Suprapubic skin (tissue), 4 donors: Measurements from ENCODE around the gene CFAP77. TPM values are rescaled to one million over a fixed set of nuclear protein-coding genes. Genes with fewer than 3 reads are reported as not detected.
A peak's percentile ranks its signal among the peaks of the same experiment; 100 is the strongest.

ENCODE experiments used
- DNase-seq, 2 donors: peaks; one replicate each; pipeline ENCODE4 v3.0.0-alpha.2; 2019; ENCODE audit warnings: low spot score in 2 of 2
- H3K27ac ChIP-seq: fragments of 200-600 bp; sonication (generic); one replicate; pipeline ENCODE4 v1.5.1; 2019
- H3K27me3 ChIP-seq: fragments of 200-600 bp; sonication (generic); one replicate; pipeline ENCODE4 v1.5.1; 2019
- H3K36me3 ChIP-seq: fragments of 200-600 bp; sonication (generic); one replicate; pipeline ENCODE4 v1.5.1; 2019
- H3K4me1 ChIP-seq: fragments of 200-600 bp; sonication (generic); one replicate; pipeline ENCODE4 v1.5.1; 2019
- H3K4me3 ChIP-seq: fragments of 200-600 bp; sonication (generic); one replicate; pipeline ENCODE4 v1.5.1; 2019; ENCODE audit warnings: mild to moderate bottlenecking
- H3K9me3 ChIP-seq: fragments of 200-600 bp; sonication (generic); one replicate; pipeline ENCODE4 v1.5.1; 2019
- CTCF ChIP-seq, 2 donors: fragments of 200-600 bp in 1 of 2; fragments of 450-650 bp in 1 of 2; sonication (generic) in 1 of 2; IDR thresholded peaks; one replicate each; pipeline ENCODE4 v1.5.1; 2016 to 2019; ENCODE audit warnings: antibody characterized with exemption in 2 of 2, mild to moderate bottlenecking in 1 of 2, moderate library complexity in 1 of 2
- EP300 ChIP-seq: sonication (generic); formaldehyde crosslinking; IDR thresholded peaks from one replicate; pipeline ENCODE4 v1.6.1; 2017; ENCODE audit warnings: antibody characterized with exemption
- POLR2A ChIP-seq, 2 donors: fragments of 450-650 bp; IDR thresholded peaks; one replicate each; pipeline ENCODE4 v1.6.1; 2017; ENCODE audit warnings: antibody characterized with exemption in 2 of 2, mild to moderate bottlenecking in 2 of 2, moderate library complexity in 2 of 2
- POLR2AphosphoS5 ChIP-seq, 3 donors: sonication (generic); formaldehyde crosslinking; IDR thresholded peaks; one replicate each; pipeline ENCODE4 v1.6.1; 2017; ENCODE audit warnings: antibody characterized with exemption in 3 of 3
- WGBS: methylation state at CpG from one replicate; pipeline ENCODE4 v1.1.5; 2018; 5-methylcytosine and 5-hydroxymethylcytosine counted together
- total RNA-seq, 4 donors: library from RNA; depleted of rRNA; stranded (reverse); fragments of >200 nt; gene quantifications; one replicate each; pipeline ENCODE4 v1.1.0, GENCODE V29; 2016

CFAP77 gene
- total RNA-seq, 4 donors from 2014 or later = 1.0 TPM; not detected in 3

- no peak overlapping the region for H3K27ac ChIP-seq
- TF ChIP-seq EP300 (no peak), CTCF (IDR thresholded peaks at IDR 0.05) (no peak), POLR2A (IDR thresholded peaks at IDR 0.05) (no peak), POLR2AphosphoS5 (IDR thresholded peaks at IDR 0.05) (no peak)
- H3K4me1 ChIP-seq = peaks cover 7% of the 10 kb centered on the region
- H3K9me3 ChIP-seq = no peaks in the 10 kb centered on the region
- 62% methylated on average over 21 of the region's 21 CpGs for WGBS
- H3K27me3 ChIP-seq = peaks cover 31% of the 10 kb centered on the region
- DNase-seq = no peak
- H3K36me3 ChIP-seq = no peaks in the 10 kb centered on the region
- no peak overlapping the region for H3K4me3 ChIP-seq
Observed at GRCh38 chr9:132543960-132544359, 133.9 kb downstream of the CFAP77 start.

- H3K4me1 ChIP-seq = peaks cover 7% of the 10 kb centered on the region
- H3K27ac ChIP-seq = no peak overlapping the region
- 70% methylated on average over 9 of the region's 9 CpGs for WGBS
Observed at GRCh38 chr9:132545578-132545977, 135.6 kb downstream of the CFAP77 start.

DNA sequence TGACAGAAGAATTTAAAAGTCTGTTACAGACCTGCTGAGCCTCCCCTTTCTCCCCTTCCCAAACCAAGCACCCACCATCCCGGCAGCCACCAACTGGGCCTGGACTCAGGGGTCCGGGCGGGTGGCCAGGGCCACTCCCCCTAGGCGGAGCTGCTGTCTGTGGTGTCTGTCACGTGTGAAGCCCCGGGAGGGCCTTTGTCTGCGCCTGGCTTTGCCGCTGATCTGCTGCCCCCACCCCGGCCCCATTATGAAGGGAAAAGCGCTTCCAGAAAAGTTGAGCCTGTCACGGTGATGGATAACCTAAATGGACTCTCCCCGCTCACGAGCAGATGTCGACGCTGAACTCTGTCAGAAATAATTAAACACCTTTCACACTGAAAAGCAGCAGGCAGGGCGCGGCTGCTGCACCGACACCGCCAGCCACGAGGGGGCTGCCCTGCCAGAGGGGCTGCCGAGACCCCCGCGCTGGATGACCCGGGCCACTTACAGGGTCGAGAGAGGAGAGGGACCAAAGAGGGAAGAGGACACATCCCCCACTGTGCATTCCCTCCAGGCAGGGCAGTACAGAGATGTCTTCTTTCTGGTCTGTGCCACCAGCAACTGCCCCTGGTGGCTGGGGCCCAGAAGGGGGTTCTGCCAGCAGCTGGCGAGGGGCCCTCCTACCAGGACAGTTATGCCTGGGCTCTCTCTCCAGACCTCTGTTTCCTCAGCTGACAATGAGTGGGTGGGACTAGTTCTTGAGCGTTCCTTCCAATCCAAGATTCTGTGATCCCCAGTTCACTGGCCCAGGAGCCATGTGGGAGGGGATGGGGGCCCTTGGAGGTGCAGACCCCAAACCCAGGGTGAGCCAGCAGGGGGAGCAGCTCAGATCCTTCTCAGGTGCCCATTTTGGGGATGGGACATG lies 136.4 kb downstream of the CFAP77 start:
- WGBS = 4% methylated on average over 18 of the region's 27 CpGs
- Histone ChIP-seq H3K9me3 (no peaks in the 10 kb centered on the region), H3K36me3 (no peaks in the 10 kb centered on the region), H3K4me1 (peaks cover 7% of the 10 kb centered on the region), H3K27me3 (peaks cover 31% of the 10 kb centered on the region), H3K4me3 (no peak overlapping the region), H3K27ac (no peak overlapping the region)
- DNase-seq = no peak
- TF ChIP-seq POLR2AphosphoS5 (IDR thresholded peaks at IDR 0.05) (no peak), POLR2A (IDR thresholded peaks at IDR 0.05) (no peak), CTCF (IDR thresholded peaks at IDR 0.05) (peak in 1 of 2 donors; percentile 9), EP300 (no peak)

More at GRCh38 chr9:132545578-132545977, 135.6 kb downstream of the CFAP77 start:
- TF ChIP-seq POLR2A (IDR thresholded peaks at IDR 0.05) (no peak), POLR2AphosphoS5 (IDR thresholded peaks at IDR 0.05) (no peak), EP300 (no peak), CTCF (IDR thresholded peaks at IDR 0.05) (no peak)
- DNase-seq = no peak
- Histone ChIP-seq H3K9me3 (no peaks in the 10 kb centered on the region), H3K36me3 (no peaks in the 10 kb centered on the region), H3K27me3 (peaks cover 31% of the 10 kb centered on the region), H3K4me3 (no peak overlapping the region)

DNA sequence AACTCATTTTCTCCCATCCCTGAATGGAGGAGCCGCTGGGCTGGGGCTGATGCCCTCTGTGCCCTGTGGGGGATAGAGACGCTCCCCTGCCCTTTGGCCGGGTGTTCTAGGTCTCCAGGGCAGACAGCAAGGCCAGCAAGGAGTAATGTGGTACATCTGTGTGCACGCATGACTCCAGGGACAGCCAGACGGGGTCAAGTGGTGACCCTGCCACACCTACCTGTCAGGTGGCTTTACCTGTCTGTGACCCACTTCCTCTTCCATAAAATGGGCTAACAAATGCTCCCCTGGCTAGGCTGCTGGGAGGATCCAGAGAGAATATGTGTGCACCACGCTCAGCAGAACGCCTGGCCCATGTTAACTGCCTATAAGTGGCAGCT lies 137.0 kb downstream of the CFAP77 start:
- Histone ChIP-seq H3K27ac (no peak overlapping the region), H3K27me3 (peaks cover 31% of the 10 kb centered on the region), H3K36me3 (no peaks in the 10 kb centered on the region), H3K9me3 (no peaks in the 10 kb centered on the region), H3K4me1 (peaks cover 7% of the 10 kb centered on the region), H3K4me3 (no peak overlapping the region)
- DNase-seq = no peak
- TF ChIP-seq CTCF (IDR thresholded peaks at IDR 0.05) (no peak), EP300 (no peak), POLR2A (IDR thresholded peaks at IDR 0.05) (no peak), POLR2AphosphoS5 (IDR thresholded peaks at IDR 0.05) (no peak)
- WGBS = 67% methylated on average over 4 of the region's 7 CpGs

- no peaks in the 10 kb centered on the region for H3K36me3 ChIP-seq
- H3K9me3 ChIP-seq = no peaks in the 10 kb centered on the region
- peaks cover 7% of the 10 kb centered on the region for H3K4me1 ChIP-seq
- 91% methylated on average over 13 of the region's 13 CpGs for WGBS
- no peak for TF ChIP-seq POLR2AphosphoS5 (IDR thresholded peaks at IDR 0.05)
- no peak for TF ChIP-seq CTCF (IDR thresholded peaks at IDR 0.05)
- no peak for TF ChIP-seq EP300
- no peak for TF ChIP-seq POLR2A (IDR thresholded peaks at IDR 0.05)
- no peak for DNase-seq
- H3K27ac ChIP-seq = no peak overlapping the region
- no peak overlapping the region for H3K4me3 ChIP-seq
- H3K27me3 ChIP-seq = peaks cover 34% of the 10 kb centered on the region
Observed at GRCh38 chr9:132547436-132547835, 137.4 kb downstream of the CFAP77 start.
